Hepatocyte (in vitro differentiated cells): ENCODE data around the gene DAAM1.

ENCODE experiments used
- EZH2 ChIP-seq: fragments of 200-600 bp; sonication (generic); IDR thresholded peaks from 2 replicates; pipeline ENCODE4 v1.6.1; 2016; ENCODE audit warnings: antibody characterized with exemption, mild to moderate bottlenecking, borderline replicate concordance
- EZH2phosphoT487 ChIP-seq: fragments of 200-600 bp; sonication (generic); IDR thresholded peaks from one replicate; pipeline ENCODE4 v1.6.1; 2018; ENCODE audit warnings: antibody characterized with exemption, mild to moderate bottlenecking, low read depth, moderate library complexity; ENCODE audit not compliant: unreplicated experiment, severe bottlenecking
- TF ChIP-seq, protein P1 (sequence below): fragments of 200-600 bp; sonication (generic); IDR thresholded peaks from 2 replicates; pipeline ENCODE4 v1.5.1; 2016; ENCODE audit warnings: antibody characterized with exemption, mild to moderate bottlenecking; ENCODE audit not compliant: poor library complexity

DNA sequence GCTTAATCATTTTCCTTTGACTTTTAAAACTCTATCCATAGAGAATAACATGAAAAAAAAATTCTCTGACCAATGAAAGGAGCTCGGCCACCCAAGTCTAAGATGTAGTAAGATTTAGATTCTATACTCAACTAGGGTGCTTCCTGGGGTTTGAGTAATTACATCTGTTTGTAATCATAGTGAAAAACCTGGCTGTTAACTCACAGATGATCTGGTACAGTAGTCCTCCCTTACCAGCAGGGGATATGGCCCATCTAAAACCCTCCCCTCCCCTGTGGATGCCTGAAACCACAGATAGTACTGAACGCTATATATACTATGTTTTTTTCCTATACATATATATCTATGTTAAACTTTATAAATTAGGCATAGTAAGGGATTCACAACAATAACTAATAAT is 89.2 kb downstream of the DAAM1 start:
- TF ChIP-seq EZH2, result no peak
- TF ChIP-seq, protein P1, sequence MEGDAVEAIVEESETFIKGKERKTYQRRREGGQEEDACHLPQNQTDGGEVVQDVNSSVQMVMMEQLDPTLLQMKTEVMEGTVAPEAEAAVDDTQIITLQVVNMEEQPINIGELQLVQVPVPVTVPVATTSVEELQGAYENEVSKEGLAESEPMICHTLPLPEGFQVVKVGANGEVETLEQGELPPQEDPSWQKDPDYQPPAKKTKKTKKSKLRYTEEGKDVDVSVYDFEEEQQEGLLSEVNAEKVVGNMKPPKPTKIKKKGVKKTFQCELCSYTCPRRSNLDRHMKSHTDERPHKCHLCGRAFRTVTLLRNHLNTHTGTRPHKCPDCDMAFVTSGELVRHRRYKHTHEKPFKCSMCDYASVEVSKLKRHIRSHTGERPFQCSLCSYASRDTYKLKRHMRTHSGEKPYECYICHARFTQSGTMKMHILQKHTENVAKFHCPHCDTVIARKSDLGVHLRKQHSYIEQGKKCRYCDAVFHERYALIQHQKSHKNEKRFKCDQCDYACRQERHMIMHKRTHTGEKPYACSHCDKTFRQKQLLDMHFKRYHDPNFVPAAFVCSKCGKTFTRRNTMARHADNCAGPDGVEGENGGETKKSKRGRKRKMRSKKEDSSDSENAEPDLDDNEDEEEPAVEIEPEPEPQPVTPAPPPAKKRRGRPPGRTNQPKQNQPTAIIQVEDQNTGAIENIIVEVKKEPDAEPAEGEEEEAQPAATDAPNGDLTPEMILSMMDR, result no peak
- TF ChIP-seq EZH2phosphoT487, result no peak
